ENCODE measurements around the gene ACSS2. TPM values are rescaled to one million over a fixed set of nuclear protein-coding genes. Genes with fewer than 3 reads are reported as not detected.

ACSS2 gene
- total RNA-seq, 4 donors from 2014 or later: 34.8 to 90.7 (median 62.8) TPM

DNA sequence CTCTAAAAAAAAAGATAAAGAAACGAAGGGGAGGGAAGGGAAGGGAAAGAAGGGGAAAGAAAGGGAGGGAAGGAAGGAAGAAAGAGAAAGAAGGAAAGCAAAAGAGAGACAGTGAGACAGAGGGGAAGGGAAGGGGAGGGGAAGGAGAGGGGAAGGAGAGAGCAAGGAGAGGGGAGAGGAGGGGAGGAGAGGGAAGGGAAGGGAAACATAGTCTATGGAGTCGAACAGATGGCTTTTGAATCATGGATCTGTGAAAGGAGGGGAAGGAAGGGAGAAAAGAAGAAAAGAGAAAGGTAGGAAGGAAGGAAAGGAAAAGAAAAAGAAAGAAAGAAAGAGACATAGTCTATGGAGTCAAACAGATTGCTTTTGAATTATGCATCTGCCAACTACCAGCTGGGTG, 34.3 kb upstream of the ACSS2 start:
- H3K4me3 ChIP-seq: no peak overlapping the region
- H3K27me3 ChIP-seq: no peaks in the 10 kb centered on the region
- no peak for DNase-seq (ENCODE audit: extremely low spot score)
- 77% methylated on average over 2 of the region's 2 CpGs for WGBS
- peaks cover 0 to 14% (median 3%) of the 10 kb centered on the region in 4 donors for H3K36me3 ChIP-seq
- no peak overlapping the region for H3K27ac ChIP-seq (replicated peaks in 1 of 4)
- no peaks in the 10 kb centered on the region for H3K9me3 ChIP-seq
- TF ChIP-seq CTCF (IDR thresholded peaks at IDR 0.05) (no peak), POLR2A (IDR thresholded peaks at IDR 0.05; ENCODE audit: low read depth) (no peak), POLR2AphosphoS5 (IDR thresholded peaks at IDR 0.05) (no peak), EP300 (IDR thresholded peaks at IDR 0.05) (no peak)
- intact Hi-C loops (cut with DNase I): loop anchor here (10.0 kb wide), 1 partner anchor 57 kb away; no protein-coding TSS in a partner anchor
- H3K4me1 ChIP-seq: no peaks in the 10 kb centered on the region

DNA sequence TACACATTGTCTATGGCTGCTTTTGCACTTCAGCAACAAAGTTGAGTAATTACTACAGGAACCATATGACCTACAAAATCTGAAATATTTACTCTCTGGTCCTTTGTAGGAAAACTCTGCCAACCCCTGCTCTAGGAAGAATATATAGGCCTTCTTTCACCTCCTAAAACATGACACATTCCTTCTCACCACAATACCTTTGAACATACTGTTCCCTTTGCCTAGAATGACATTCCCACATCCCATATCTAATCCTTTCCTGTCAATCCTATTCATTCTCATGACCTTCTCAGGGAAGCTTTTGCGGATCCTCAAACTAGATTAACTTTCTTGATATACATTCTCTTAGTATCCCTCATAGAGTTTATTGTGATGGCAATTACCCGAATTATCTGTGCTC, 33.0 kb upstream of the ACSS2 start:
- no peaks in the 10 kb centered on the region for H3K27me3 ChIP-seq
- no peak for TF ChIP-seq CTCF (IDR thresholded peaks at IDR 0.05)
- no peak for TF ChIP-seq POLR2A (IDR thresholded peaks at IDR 0.05; ENCODE audit: low read depth)
- no peak for TF ChIP-seq POLR2AphosphoS5 (IDR thresholded peaks at IDR 0.05)
- TF ChIP-seq EP300 (IDR thresholded peaks at IDR 0.05): no peak
- no peak overlapping the region for H3K27ac ChIP-seq (replicated peaks in 1 of 4)
- no peaks in the 10 kb centered on the region for H3K4me1 ChIP-seq
- DNase-seq (ENCODE audit: extremely low spot score): no peak
- intact Hi-C loops (cut with DNase I): loop anchor here (10.0 kb wide), 1 partner anchor 59 kb away; no protein-coding TSS in a partner anchor
- H3K9me3 ChIP-seq: no peaks in the 10 kb centered on the region
- H3K36me3 ChIP-seq: peaks cover under 1 to 23% (median 8%) of the 10 kb centered on the region in 4 donors
- no peak overlapping the region for H3K4me3 ChIP-seq
- 91% methylated on average over 2 of the region's 2 CpGs for WGBS

DNA sequence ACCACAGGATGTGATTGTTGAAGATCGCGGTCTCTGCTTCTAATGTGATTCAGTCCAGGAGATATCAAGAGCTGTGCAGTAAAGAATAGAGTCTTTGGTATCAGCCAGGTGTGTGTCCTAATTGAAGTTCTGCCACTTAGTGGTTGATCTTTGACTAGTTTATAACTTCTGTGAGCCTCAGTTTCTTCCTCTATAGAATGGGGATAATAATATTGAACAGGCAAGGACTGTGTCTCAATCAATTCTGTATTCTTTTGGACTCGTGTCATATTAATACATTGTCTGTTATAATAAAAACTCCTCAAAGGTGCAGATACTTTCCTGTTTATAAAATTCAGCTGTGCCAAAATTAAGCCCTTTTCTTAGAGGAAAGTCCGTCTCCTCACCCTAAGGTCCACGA, 27.8 kb upstream of the ACSS2 start:
- no peak for DNase-seq (ENCODE audit: extremely low spot score)
- no peaks in the 10 kb centered on the region for H3K9me3 ChIP-seq
- H3K36me3 ChIP-seq: peaks cover 25 to 74% (median 54%) of the 10 kb centered on the region in 4 donors
- no peaks in the 10 kb centered on the region for H3K4me1 ChIP-seq
- TF ChIP-seq POLR2A (IDR thresholded peaks at IDR 0.05; ENCODE audit: low read depth) (no peak), CTCF (IDR thresholded peaks at IDR 0.05) (no peak), POLR2AphosphoS5 (IDR thresholded peaks at IDR 0.05) (no peak), EP300 (IDR thresholded peaks at IDR 0.05) (no peak)
- intact Hi-C loops (cut with DNase I): loop anchor here (10.0 kb wide), 1 partner anchor 64 kb away; no protein-coding TSS in a partner anchor
- no peak overlapping the region for H3K27ac ChIP-seq (replicated peaks in 1 of 4)
- no peaks in the 10 kb centered on the region for H3K27me3 ChIP-seq
- no peak overlapping the region for H3K4me3 ChIP-seq
- 94% methylated on average over 5 of the region's 5 CpGs for WGBS

- no peak overlapping the region for H3K27ac ChIP-seq (replicated peaks in 1 of 4)
- no peak overlapping the region for H3K4me3 ChIP-seq
- peaks cover 31 to 85% (median 65%) of the 10 kb centered on the region in 4 donors for H3K36me3 ChIP-seq
- H3K4me1 ChIP-seq: no peaks in the 10 kb centered on the region
- DNase-seq (ENCODE audit: extremely low spot score): no peak
- H3K27me3 ChIP-seq: no peaks in the 10 kb centered on the region
- no peaks in the 10 kb centered on the region for H3K9me3 ChIP-seq
- intact Hi-C loops (cut with DNase I): loop anchor here (10.0 kb wide), 1 partner anchor 65 kb away; no protein-coding TSS in a partner anchor
- 99% methylated on average over 9 of the region's 9 CpGs for WGBS
- TF ChIP-seq CTCF (IDR thresholded peaks at IDR 0.05): no peak
Observed at GRCh38 chr20:34849778-34850177, 26.6 kb upstream of the ACSS2 start.

DNA sequence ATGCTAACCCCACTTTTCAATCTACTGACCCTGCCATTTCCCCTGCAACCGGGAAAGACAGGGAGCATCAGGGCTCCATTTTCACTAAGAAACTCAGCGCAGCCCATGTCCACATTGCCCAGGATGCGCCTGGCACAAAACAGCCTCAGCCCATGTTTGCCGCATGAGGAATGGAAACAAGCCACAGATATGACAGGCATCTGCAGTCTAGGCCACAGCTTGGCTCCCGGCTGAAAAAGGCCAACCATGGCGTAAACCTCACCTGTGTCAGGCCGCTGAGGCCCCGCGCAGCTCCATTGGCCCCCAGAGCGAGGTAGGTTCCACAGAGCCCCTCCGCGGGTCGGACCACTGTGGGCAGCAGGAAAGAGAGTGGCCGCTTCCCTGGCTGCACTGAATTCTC, 25.4 kb upstream of the ACSS2 start:
- Histone ChIP-seq H3K4me3 (no peak overlapping the region), H3K9me3 (no peaks in the 10 kb centered on the region), H3K36me3 (peaks cover 35 to 85% (median 71%) of the 10 kb centered on the region in 4 donors), H3K4me1 (no peaks in the 10 kb centered on the region), H3K27me3 (no peaks in the 10 kb centered on the region), H3K27ac (replicated peaks in 1 of 4) (no peak overlapping the region)
- no peak for DNase-seq (ENCODE audit: extremely low spot score)
- no peak for TF ChIP-seq POLR2AphosphoS5 (IDR thresholded peaks at IDR 0.05)
- no peak for TF ChIP-seq EP300 (IDR thresholded peaks at IDR 0.05)
- TF ChIP-seq CTCF (IDR thresholded peaks at IDR 0.05): no peak
- no peak for TF ChIP-seq POLR2A (IDR thresholded peaks at IDR 0.05; ENCODE audit: low read depth)
- intact Hi-C loops (cut with DNase I): no loop called here
- 95% methylated on average over 12 of the region's 14 CpGs for WGBS
